Stimulated activated CD4-positive, alpha-beta T cell treated with anti-CD3 and anti-CD28 coated beads, Interleukin-1b, Interleukin-23, amount 100 ng/mL, for 48 hours (primary cell): ENCODE results near the gene RBM14.
"Not testable (repeated sequence)": the region's sequence is repeated elsewhere in the genome, so short reads cannot be mapped to it uniquely, and the experiment has no call there.

Source experiments
- DNase-seq: peaks from one replicate; pipeline ENCODE4 v3.0.0-alpha.2; 2020

RBM14 gene

GRCh38 chr11:66638177-66639065, 22.0 kb downstream of the RBM14 start, which contains the start of gene RBM4:
RBM4 (plus strand) TSS chr11:66638703; CDS start chr11:66639712, 1,009 bp downstream.
- peak; percentile 98 for DNase-seq

- DNase-seq: no peak
These were observed 22.8 kb downstream of the RBM14 start for GRCh38 chr11:66639066-66639813.

- DNase-seq: not testable (repeated sequence)
These were observed 23.4 kb downstream of the RBM14 start for GRCh38 chr11:66639814-66640340.

GRCh38 chr11:66641834-66642233, 25.4 kb downstream of the RBM14 start:
- DNase-seq: no peak

- no peak for DNase-seq
These were observed 27.5 kb downstream of the RBM14 start for GRCh38 chr11:66643745-66644437.

- DNase-seq: no peak
These were observed 30.4 kb downstream of the RBM14 start for GRCh38 chr11:66646828-66647227.

- DNase-seq: no peak
These were observed 33.5 kb downstream of the RBM14 start for GRCh38 chr11:66649903-66650302.

- DNase-seq: no peak
These were observed 34.6 kb downstream of the RBM14 start for GRCh38 chr11:66651016-66651415.

GRCh38 chr11:66652651-66653050, 36.2 kb downstream of the RBM14 start:
- no peak for DNase-seq

GRCh38 chr11:66653123-66653522, 36.7 kb downstream of the RBM14 start:
- DNase-seq: no peak

GRCh38 chr11:66659763-66660162, 43.3 kb downstream of the RBM14 start:
- no peak for DNase-seq

- DNase-seq: no peak
These were observed 47.4 kb downstream of the RBM14 start for GRCh38 chr11:66663741-66664296.

- DNase-seq: no peak
These were observed 48.9 kb downstream of the RBM14 start for GRCh38 chr11:66665369-66665768.

GRCh38 chr11:66670816-66671215, 54.4 kb downstream of the RBM14 start:
- DNase-seq: no peak

- no peak for DNase-seq
These were observed 58.7 kb downstream of the RBM14 start for GRCh38 chr11:66674964-66675602.

GRCh38 chr11:66676282-66676919, 60.0 kb downstream of the RBM14 start:
- no peak for DNase-seq
